Caco-2 (cell line): ENCODE results near the gene INS. TPM values are rescaled to one million over a fixed set of nuclear protein-coding genes. Genes with fewer than 3 reads are reported as not detected.

Experiments used
- BruUV-seq: library from RNA; stranded (reverse); fragments of 400-500 nt; replicated peaks from 2 replicates; lab custom pipeline; 2021; lab: Mats Ljungman, UMichigan
- CTCF ChIA-PET: fragments of 300-600 bp; sonication (Branson Sonifier 250); formaldehyde crosslinking; loops from one replicate; lab custom pipeline; 2022; ENCODE audit warnings: antibody characterized with exemption; lab: Charles Lee
- POLR2A ChIA-PET: fragments of 300-600 bp; sonication (Branson Sonifier 250); formaldehyde crosslinking; loops from one replicate; lab custom pipeline; 2022; ENCODE audit warnings: antibody characterized with exemption; lab: Charles Lee
- DNase-seq, 2 experiments: peaks; one replicate each; pipeline versions ENCODE4 v3.0.0 to v3.0.0-alpha.2; 2020 to 2022
- H3K27me3 ChIP-seq: replicated peaks from 2 replicates; pipeline ENCODE4 v1.6.0; 2011; ENCODE audit warnings: low read length; ENCODE audit not compliant: control insufficient read depth, insufficient read depth
- H3K36me3 ChIP-seq: 2 replicates; pipeline ENCODE4 v1.5.1; 2011; ENCODE audit warnings: low read length; ENCODE audit not compliant: control insufficient read depth, insufficient read depth
- H3K4me1 ChIP-seq: fragments of 250-450 bp; sonication (Bioruptor Pico); 2 replicates; pipeline ENCODE4 v1.5.1; 2020; ENCODE audit warnings: mild to moderate bottlenecking
- H3K4me3 ChIP-seq: 2 replicates; pipeline ENCODE4 v1.5.1; 2011; ENCODE audit warnings: low read depth, mild to moderate bottlenecking, control low read depth, low read length
- H3K9me3 ChIP-seq: fragments of 250-450 bp; sonication (Bioruptor Pico); 2 replicates; pipeline ENCODE4 v1.5.1; 2020; ENCODE audit warnings: mild to moderate bottlenecking, moderate library complexity
- H3K27ac Mint-ChIP-seq: one replicate; pipeline ENCODE4 v1.8.0; 2022; ENCODE audit warnings: mixed read lengths; ENCODE audit not compliant: unreplicated experiment
- H3K27me3 Mint-ChIP-seq: one replicate; pipeline ENCODE4 v1.8.0; 2022; ENCODE audit warnings: mixed read lengths; ENCODE audit not compliant: insufficient read depth, unreplicated experiment
- H3K36me3 Mint-ChIP-seq: one replicate; pipeline ENCODE4 v1.8.0; 2022; ENCODE audit warnings: mild to moderate bottlenecking, mixed read lengths; ENCODE audit not compliant: insufficient read depth, unreplicated experiment
- H3K4me1 Mint-ChIP-seq: one replicate; pipeline ENCODE4 v1.8.0; 2022; ENCODE audit warnings: low read depth, mixed read lengths; ENCODE audit not compliant: unreplicated experiment
- H3K4me3 Mint-ChIP-seq: one replicate; pipeline ENCODE4 v1.8.0; 2022; ENCODE audit warnings: mild to moderate bottlenecking, moderate library complexity, mixed read lengths; ENCODE audit not compliant: unreplicated experiment
- H3K9me3 Mint-ChIP-seq: one replicate; pipeline ENCODE4 v1.8.0; 2022; ENCODE audit warnings: mixed read lengths; ENCODE audit not compliant: unreplicated experiment
- CTCF ChIP-seq, 2 experiments: fragments of 200-600 bp in 1 of 2; IDR thresholded peaks; 1 replicate in 1 of 2; 2 replicates in 1 of 2; pipeline versions ENCODE4 v1.5.1 to v1.8.0; 2011 to 2022; ENCODE audit warnings: antibody characterized with exemption in 1 of 2, control low read depth in 1 of 2, inconsistent platforms in 1 of 2, low read depth in 1 of 2, low read length in 1 of 2, mild to moderate bottlenecking in 1 of 2, moderate library complexity in 1 of 2; ENCODE audit not compliant: insufficient read depth in 1 of 2, severe bottlenecking in 1 of 2, unreplicated experiment in 1 of 2
- intact Hi-C: fragments of 100-400 bp; cut with micrococcal nuclease; formaldehyde crosslinking; loops from one replicate; pipeline ENCODE4 v1.10.0; 2022; ENCODE audit not compliant: unreplicated experiment
- total RNA-seq: library from RNA; stranded (reverse); gene quantifications from 2 replicates; pipeline ENCODE4 v1.2.3, GENCODE V29; 2022

INS gene
- total RNA-seq, 1 experiment from 2014 or later, result not detected

GRCh38 chr11:2139621-2140337, 21.2 kb downstream of the INS start:
- H3K4me3 Mint-ChIP-seq, result peak overlapping the region; percentile 37
- Histone ChIP-seq H3K36me3 (no peaks in the 10 kb centered on the region), H3K4me1 (peaks cover 24% of the 10 kb centered on the region), H3K4me3 (peak overlapping the region; percentile 46), H3K27me3 (peaks cover 2% of the 10 kb centered on the region), H3K9me3 (no peaks in the 10 kb centered on the region)
- POLR2A ChIA-PET, result interaction anchor here (1.3 kb wide), 1 partner anchor 71 kb away, joined by 3 read pairs; no protein-coding TSS in a partner anchor
- intact Hi-C loops, result no loop called here
- peaks cover 36% of the 10 kb centered on the region for H3K36me3 Mint-ChIP-seq
- peak in 1 of 2 experiments; percentile 1 for TF ChIP-seq CTCF (IDR thresholded peaks at IDR 0.05; ENCODE audit: insufficient read depth in 1 of 2, low read depth in 1 of 2, low read length in 1 of 2, severe bottlenecking in 1 of 2, unreplicated experiment in 1 of 2)
- peaks cover 26% of the 10 kb centered on the region for H3K27me3 Mint-ChIP-seq
- DNase-seq, result peak in 1 of 2 experiments; percentile 70
- CTCF ChIA-PET, result interaction anchor here (1.0 to 2.9 kb wide), 4 partner anchors 11 to 487 kb away, joined by 3 to 28 read pairs (median 6); no protein-coding TSS in a partner anchor
- BruUV-seq, result no TSS peak
- H3K27ac Mint-ChIP-seq, result no peak overlapping the region
- H3K4me1 Mint-ChIP-seq, result peaks cover 17% of the 10 kb centered on the region
- H3K9me3 Mint-ChIP-seq, result no peaks in the 10 kb centered on the region

- CTCF ChIA-PET, result interaction anchor here (0.7 to 2.9 kb wide), 4 partner anchors 12 to 486 kb away, joined by 3 to 28 read pairs (median 6); no protein-coding TSS in a partner anchor
- H3K4me1 Mint-ChIP-seq, result peaks cover 17% of the 10 kb centered on the region
- Histone ChIP-seq H3K27me3 (no peaks in the 10 kb centered on the region; the same call in none of the 2 replicates), H3K36me3 (no peaks in the 10 kb centered on the region), H3K4me1 (peaks cover 21% of the 10 kb centered on the region), H3K4me3 (peak within 1 kb of the TSS; percentile 78), H3K9me3 (no peaks in the 10 kb centered on the region)
- POLR2A ChIA-PET, result interaction anchor here (0.6 to 1.3 kb wide), 3 partner anchors 63 to 529 kb away, joined by 3 to 4 read pairs (median 3); no protein-coding TSS in a partner anchor
- H3K27ac Mint-ChIP-seq, result peak within 1 kb of the TSS; percentile 30
- peaks cover 42% of the 10 kb centered on the region for H3K36me3 Mint-ChIP-seq
- no peaks in the 10 kb centered on the region for H3K9me3 Mint-ChIP-seq
- peak within 1 kb of the TSS; percentile 84 for H3K4me3 Mint-ChIP-seq
- TF ChIP-seq CTCF (IDR thresholded peaks at IDR 0.05; ENCODE audit: insufficient read depth in 1 of 2, low read depth in 1 of 2, low read length in 1 of 2, severe bottlenecking in 1 of 2, unreplicated experiment in 1 of 2), result peak in 1 of 2 experiments; percentile 18
- peaks cover 26% of the 10 kb centered on the region for H3K27me3 Mint-ChIP-seq
- no TSS peak for BruUV-seq
- intact Hi-C loops, result no loop called here
- peak in 1 of 2 experiments; percentile 79 for DNase-seq
These were observed 21.9 kb downstream of the INS start, which contains the start of gene IGF2 for GRCh38 chr11:2139123-2139521. IGF2 (minus strand) TSS chr11:2139389; CDS start chr11:2135523, 3,866 bp downstream.

- Histone ChIP-seq H3K9me3 (no peaks in the 10 kb centered on the region), H3K4me1 (peaks cover 19% of the 10 kb centered on the region), H3K27me3 (no peaks in the 10 kb centered on the region; the same call in none of the 2 replicates), H3K4me3 (peak overlapping the region; percentile 78), H3K36me3 (peaks cover 4% of the 10 kb centered on the region)
- intact Hi-C loops, result no loop called here
- H3K27ac Mint-ChIP-seq, result peak overlapping the region; percentile 30
- peaks cover 24% of the 10 kb centered on the region for H3K27me3 Mint-ChIP-seq
- TF ChIP-seq CTCF (IDR thresholded peaks at IDR 0.05; ENCODE audit: insufficient read depth in 1 of 2, low read depth in 1 of 2, low read length in 1 of 2, severe bottlenecking in 1 of 2, unreplicated experiment in 1 of 2), result no peak
- DNase-seq, result peak in 1 of 2 experiments; percentile 29
- no peaks in the 10 kb centered on the region for H3K9me3 Mint-ChIP-seq
- peak overlapping the region; percentile 84 for H3K4me3 Mint-ChIP-seq
- TSS peak; percentile 29 for BruUV-seq
- ChIA-PET CTCF (interaction anchor here (0.6 to 2.9 kb wide), 7 partner anchors 12 to 1319 kb away, joined by 3 to 28 read pairs (median 4); no protein-coding TSS in a partner anchor), POLR2A (interaction anchor here (0.6 kb wide), 3 partner anchors 64 to 607 kb away, joined by 3 to 4 read pairs (median 3); no protein-coding TSS in a partner anchor)
- peaks cover 48% of the 10 kb centered on the region for H3K36me3 Mint-ChIP-seq
- peaks cover 22% of the 10 kb centered on the region for H3K4me1 Mint-ChIP-seq
These were observed 22.4 kb downstream of the INS start for GRCh38 chr11:2138431-2139122.
